GM12801 (cell line): ENCODE measurements around the gene LRP5.

Experiments
- CTCF ChIP-seq: IDR thresholded peaks from one replicate; pipeline ENCODE4 v1.5.1; 2011; ENCODE audit warnings: control low read depth; ENCODE audit not compliant: insufficient read length; ENCODE audit errors: extremely low read depth

Gene LRP5

GRCh38 chr11:68469122-68469521, 156.7 kb downstream of the LRP5 start:
- TF ChIP-seq CTCF, result no peak

- TF ChIP-seq CTCF, result no peak
Observed at GRCh38 chr11:68469642-68470041, 157.3 kb downstream of the LRP5 start.

GRCh38 chr11:68470304-68470811, 158.0 kb downstream of the LRP5 start:
- no peak for TF ChIP-seq CTCF

- TF ChIP-seq CTCF, result no peak
Observed at GRCh38 chr11:68471360-68472340, 159.3 kb downstream of the LRP5 start.

- no peak for TF ChIP-seq CTCF
Observed at GRCh38 chr11:68472778-68473177, 160.4 kb downstream of the LRP5 start.

GRCh38 chr11:68473693-68474092, 161.3 kb downstream of the LRP5 start:
- TF ChIP-seq CTCF, result no peak

GRCh38 chr11:68479390-68479789, 167.0 kb downstream of the LRP5 start:
- no peak for TF ChIP-seq CTCF
